IMR-90 (cell line): ENCODE results near the gene MMD. TPM values are rescaled to one million over a fixed set of nuclear protein-coding genes. Genes with fewer than 3 reads are reported as not detected.

Experiments
- ATAC-seq: fragments of 200-7000 bp; cut with Tn5 transposase; 2 replicates; pipeline ENCODE4 v1.9.1; 2020; ENCODE audit warnings: low read depth, mild to moderate bottlenecking, moderate library complexity
- BruUV-seq: library from RNA; stranded (reverse); fragments of 400-500 nt; replicated peaks from 2 replicates; lab custom pipeline; 2021; lab: Mats Ljungman, UMichigan
- CTCF ChIA-PET: fragments of 300-600 bp; formaldehyde crosslinking; extraction: SDS; loops from one replicate; lab custom pipeline; 2021; ENCODE audit warnings: antibody characterized with exemption; lab: Yijun Ruan, JAX
- POLR2A ChIA-PET: fragments of 300-600 bp; sonication (Branson Sonifier 250); formaldehyde crosslinking; loops from one replicate; lab custom pipeline; 2022; ENCODE audit warnings: antibody characterized with exemption; ENCODE audit not compliant: unreplicated experiment; lab: Charles Lee
- DNase-seq: peaks from one replicate; pipeline ENCODE4 v3.0.0; 2013
- H2AFZ ChIP-seq: replicated peaks from 2 replicates; pipeline ENCODE3; 2013; ENCODE audit warnings: low read length, mild to moderate bottlenecking; ENCODE audit not compliant: poor library complexity
- H2AK5ac ChIP-seq: 2 replicates; pipeline ENCODE4 v1.6.1; 2013; ENCODE audit warnings: low read depth, low read length, inconsistent platforms
- H2AK9ac ChIP-seq: replicated peaks from 2 replicates; pipeline ENCODE3; 2013; ENCODE audit warnings: mild to moderate bottlenecking, low read depth, low read length, moderate library complexity; ENCODE audit not compliant: poor library complexity
- H2BK120ac ChIP-seq: 2 replicates; pipeline ENCODE4 v1.6.1; 2013; ENCODE audit warnings: low read depth, low read length, inconsistent platforms
- H2BK15ac ChIP-seq: 3 replicates; pipeline ENCODE4 v1.6.1; 2013; ENCODE audit warnings: low read depth, low read length, inconsistent platforms
- H2BK20ac ChIP-seq: 2 replicates; pipeline ENCODE4 v1.6.1; 2013; ENCODE audit warnings: low read depth, mild to moderate bottlenecking, inconsistent platforms, low read length, moderate library complexity
- H2BK5ac ChIP-seq: 2 replicates; pipeline ENCODE4 v1.6.1; 2013; ENCODE audit warnings: mild to moderate bottlenecking, low read depth, low read length, inconsistent platforms; ENCODE audit not compliant: poor library complexity, severe bottlenecking
- H3K14ac ChIP-seq: replicated peaks from 2 replicates; pipeline ENCODE4 v1.6.1; 2013; ENCODE audit warnings: low read depth, low read length, inconsistent platforms
- H3K18ac ChIP-seq: 2 replicates; pipeline ENCODE4 v1.6.1; 2013; ENCODE audit warnings: low read depth, low read length, control low read depth
- H3K23ac ChIP-seq: 2 replicates; pipeline ENCODE4 v1.6.1; 2013; ENCODE audit warnings: low read depth, low read length, inconsistent platforms
- H3K27ac ChIP-seq: 2 replicates; pipeline ENCODE4 v1.5.1; 2013; ENCODE audit warnings: mild to moderate bottlenecking, control low read depth, low read length; ENCODE audit not compliant: insufficient read depth
- H3K27me3 ChIP-seq: 2 replicates; pipeline ENCODE4 v1.6.1; 2013; ENCODE audit warnings: low read length; ENCODE audit not compliant: control insufficient read depth, insufficient read depth
- H3K36me3 ChIP-seq: 2 replicates; pipeline ENCODE4 v1.6.1; 2013; ENCODE audit warnings: low read length, mixed read lengths; ENCODE audit not compliant: control insufficient read depth, insufficient read depth
- H3K4ac ChIP-seq: 2 replicates; pipeline ENCODE4 v1.6.1; 2013; ENCODE audit warnings: low read depth, low read length, inconsistent platforms
- H3K4me1 ChIP-seq: 2 replicates; pipeline ENCODE4 v1.6.1; 2013; ENCODE audit warnings: low read length, mixed read lengths; ENCODE audit not compliant: control insufficient read depth, insufficient read depth
- H3K4me2 ChIP-seq: 2 replicates; pipeline ENCODE4 v1.6.1; 2013; ENCODE audit warnings: low read depth, mild to moderate bottlenecking, control low read depth, low read length, moderate library complexity
- H3K4me3 ChIP-seq: 2 replicates; pipeline ENCODE4 v1.5.1; 2013; ENCODE audit warnings: low read depth, mild to moderate bottlenecking, control low read depth, low read length, moderate library complexity; ENCODE audit not compliant: insufficient read depth
- H3K56ac ChIP-seq: 2 replicates; pipeline ENCODE4 v1.6.1; 2013; ENCODE audit warnings: low read length, inconsistent platforms; ENCODE audit not compliant: insufficient read depth; ENCODE audit errors: extremely low read depth
- H3K79me1 ChIP-seq, 2 experiments: 2 replicates each; pipeline ENCODE4 v1.6.1; 2013; ENCODE audit warnings: low read length in 2 of 2, inconsistent platforms in 1 of 2, low read depth in 1 of 2
- H3K9ac ChIP-seq: 2 replicates; pipeline ENCODE4 v1.6.1; 2013; ENCODE audit warnings: low read depth, low read length, control low read depth
- H3K9me1 ChIP-seq: 2 replicates; pipeline ENCODE4 v1.6.1; 2013; ENCODE audit warnings: low read length, inconsistent platforms; ENCODE audit not compliant: insufficient read depth
- H3K9me3 ChIP-seq: 2 replicates; pipeline ENCODE4 v1.6.1; 2013; ENCODE audit warnings: low read length; ENCODE audit not compliant: control insufficient read depth, insufficient read depth
- H4K20me1 ChIP-seq: 2 replicates; pipeline ENCODE4 v1.6.1; 2013; ENCODE audit warnings: low read length, inconsistent platforms; ENCODE audit not compliant: insufficient read depth
- H4K5ac ChIP-seq: 2 replicates; pipeline ENCODE4 v1.6.1; 2013; ENCODE audit warnings: mild to moderate bottlenecking, low read depth, low read length, control low read depth
- H4K8ac ChIP-seq, 2 experiments: 2 replicates each; pipeline ENCODE4 v1.6.1; 2013; ENCODE audit warnings: low read depth in 2 of 2, low read length in 2 of 2, control low read depth in 1 of 2, inconsistent platforms in 1 of 2
- H4K91ac ChIP-seq: 2 replicates; pipeline ENCODE4 v1.6.1; 2013; ENCODE audit warnings: low read depth, low read length, inconsistent platforms; ENCODE audit not compliant: insufficient read depth
- BHLHE40 ChIP-seq: fragments of 150-350 bp; IDR thresholded peaks from 2 replicates; pipeline ENCODE4 v1.6.1; 2016; ENCODE audit warnings: mild to moderate bottlenecking, low read depth, low read length
- CHD1 ChIP-seq: IDR thresholded peaks from 2 replicates; pipeline ENCODE4 v1.6.1; 2012; ENCODE audit warnings: low read depth, low read length, improper control_type of control experiment
- MXI1 ChIP-seq: IDR thresholded peaks from 2 replicates; pipeline ENCODE4 v1.6.1; 2012; ENCODE audit warnings: low read depth, mild to moderate bottlenecking, low read length, moderate library complexity, borderline replicate concordance
- POLR2A ChIP-seq: IDR thresholded peaks from 2 replicates; pipeline ENCODE4 v1.6.1; 2012; ENCODE audit warnings: mild to moderate bottlenecking, low read depth, low read length
- USF2 ChIP-seq: fragments of 150-350 bp; IDR thresholded peaks from 2 replicates; pipeline ENCODE4 v1.6.1; 2017; ENCODE audit warnings: mild to moderate bottlenecking, antibody characterized with exemption, low read length, low read depth
- WGBS, 2 experiments: methylation state at CpG; one replicate each; pipeline versions ENCODE4 v1.1.5 to v1.1.7; 2013; ENCODE audit warnings: missing lambda C conversion rate in 2 of 2; ENCODE audit not compliant: insufficient read length in 1 of 2; ENCODE audit errors: extremely low coverage in 2 of 2; 5-methylcytosine and 5-hydroxymethylcytosine counted together
- dilution Hi-C: fragments of 300-500 bp; cut with HindIII; formaldehyde crosslinking; loops from one replicate; pipeline ENCODE4 v1.14.3; 2018; ENCODE audit warnings: low sequenced_read_pairs; ENCODE audit not compliant: unreplicated experiment
- in situ Hi-C: fragments of 300-500 bp; cut with MboI; formaldehyde crosslinking; loops from 3 replicates; pipeline ENCODE4 v1.14.3; 2019; ENCODE audit warnings: low sequenced_read_pairs, inconsistent platforms, mixed read lengths
- intact Hi-C: fragments of 100-400 bp; cut with micrococcal nuclease; formaldehyde crosslinking; loops from 2 replicates; pipeline ENCODE4 v1.10.0; 2022
- polyA plus RNA-seq, 3 experiments: library from polyadenylated mRNA; depleted of rRNA; stranded (reverse); fragments of >200 nt; gene quantifications; 2 replicates each; pipeline ENCODE4 v1.2.3, GENCODE V29; 2012; ENCODE audit warnings: low replicate concordance in 1 of 3
- total RNA-seq: library from RNA; depleted of rRNA; stranded (reverse); fragments of >200 nt; gene quantifications from 2 replicates; pipeline ENCODE4 v1.2.3, GENCODE V29; 2012

The MMD gene
- total and polyA plus RNA-seq, 2 of the 4 experiments (the other 2 are of a cell fraction), result 6.3 to 7.0 TPM

DNA sequence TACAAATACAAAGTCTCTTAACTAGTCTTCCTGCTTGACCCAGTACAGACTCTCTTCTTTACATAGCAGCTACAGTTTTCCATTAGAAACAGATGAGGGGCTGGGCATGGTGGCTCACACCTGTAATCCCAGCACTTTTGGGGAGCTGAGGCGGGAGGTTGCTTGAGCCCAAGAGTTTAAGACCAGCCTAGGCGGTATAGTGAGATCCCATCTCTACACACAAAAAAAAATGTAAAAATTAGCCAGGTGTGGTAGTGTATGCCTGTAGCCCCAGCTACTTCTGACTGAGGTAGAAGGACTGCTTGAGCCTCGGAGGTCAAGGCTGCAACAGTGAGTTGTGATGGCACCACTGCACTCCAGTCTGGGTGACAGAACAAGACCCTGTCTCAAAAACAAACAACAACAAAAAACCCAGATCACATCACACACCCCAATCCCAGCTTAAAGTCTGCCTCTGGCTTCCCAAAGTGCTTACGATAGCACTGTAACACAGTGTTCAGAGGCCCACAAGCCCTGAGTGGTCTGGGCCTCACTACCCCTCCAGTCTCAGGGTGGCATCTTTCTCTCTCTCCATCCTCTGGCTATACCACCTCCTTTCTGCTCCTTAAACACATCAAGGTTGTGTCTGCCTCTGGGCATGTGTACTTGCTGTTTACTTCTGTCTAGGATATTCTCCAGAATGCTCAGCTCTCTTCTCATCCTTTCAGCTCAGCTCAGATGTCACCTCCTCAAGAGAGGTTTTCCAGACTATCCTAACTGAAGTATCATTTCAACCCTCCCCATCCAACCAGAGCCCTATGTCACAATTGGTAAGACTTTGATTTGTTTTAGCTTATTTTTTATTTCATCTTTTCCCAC, 4.0 kb downstream of the MMD start:
- H4K8ac ChIP-seq, result no peak overlapping the region
- H3K9ac ChIP-seq, result no peak overlapping the region
- H3K4me1 ChIP-seq, result peaks cover 3% of the 10 kb centered on the region
- H3K27me3 ChIP-seq, result no peaks in the 10 kb centered on the region
- no peak overlapping the region for H2BK15ac ChIP-seq
- H4K5ac ChIP-seq, result no peak overlapping the region
- H3K4me2 ChIP-seq, result no peak overlapping the region
- WGBS, 2 experiments, result no CpG with 5 or more reads among the region's 4 CpGs
- H3K56ac ChIP-seq, result no peak overlapping the region
- no TSS peak for BruUV-seq
- no peaks in the 10 kb centered on the region for H3K9me3 ChIP-seq
- dilution Hi-C loops, result no loop called here
- TF ChIP-seq USF2 (no peak), BHLHE40 (no peak), MXI1 (no peak), CHD1 (no peak), POLR2A (no peak)
- H3K9me1 ChIP-seq, result peaks cover 3% of the 10 kb centered on the region; the same call in 1 of the 2 replicates
- no peak overlapping the region for H3K18ac ChIP-seq
- ChIA-PET CTCF (interaction anchor here (1.0 to 1.5 kb wide), 2 partner anchors 15 to 63 kb away, joined by 3 read pairs; no protein-coding TSS in a partner anchor), POLR2A (no interaction called here)
- H4K20me1 ChIP-seq, result 0 out of 2 replicates have a peak, but pooled peaks cover 3% of the 10 kb centered on the region
- H3K79me1 ChIP-seq, result peaks cover 34 to 49% of the 10 kb centered on the region in 2 experiments
- H4K91ac ChIP-seq, result no peak overlapping the region
- H2AFZ ChIP-seq, result no peak overlapping the region
- DNase-seq (no peak), ATAC-seq (no peak)
- intact Hi-C loops, result no loop called here
- H3K4ac ChIP-seq, result no peak overlapping the region
- H3K27ac ChIP-seq, result no peak overlapping the region
- no peak overlapping the region for H2BK5ac ChIP-seq
- no peak overlapping the region for H3K4me3 ChIP-seq
- H2BK120ac ChIP-seq, result no peak overlapping the region
- H2AK9ac ChIP-seq, result no peak overlapping the region
- H2BK20ac ChIP-seq, result no peak overlapping the region
- no peak overlapping the region for H3K23ac ChIP-seq
- peaks cover 7% of the 10 kb centered on the region for H3K36me3 ChIP-seq
- peak overlapping the region; percentile 50; the same call in 1 of the 2 replicates for H2AK5ac ChIP-seq
- H3K14ac ChIP-seq, result no peak overlapping the region
- in situ Hi-C loops, result no loop called here
